GM18505 (cell line): ENCODE data around the gene KDM6B.
"Not testable (repeated sequence)": the region's sequence is repeated elsewhere in the genome, so short reads cannot be mapped to it uniquely, and the experiment has no call there.

Source experiments
- ATAC-seq: cut with Tn5 transposase; IDR thresholded peaks from one replicate; pipeline ENCODE4 v1.9.1; 2021; ENCODE audit not compliant: unreplicated experiment
- POLR2A ChIP-seq: IDR thresholded peaks from 4 replicates; pipeline ENCODE4 v1.6.1; 2011; ENCODE audit warnings: borderline replicate concordance; ENCODE audit not compliant: insufficient read depth, insufficient read length; ENCODE audit errors: extremely low read depth

The KDM6B gene

DNA sequence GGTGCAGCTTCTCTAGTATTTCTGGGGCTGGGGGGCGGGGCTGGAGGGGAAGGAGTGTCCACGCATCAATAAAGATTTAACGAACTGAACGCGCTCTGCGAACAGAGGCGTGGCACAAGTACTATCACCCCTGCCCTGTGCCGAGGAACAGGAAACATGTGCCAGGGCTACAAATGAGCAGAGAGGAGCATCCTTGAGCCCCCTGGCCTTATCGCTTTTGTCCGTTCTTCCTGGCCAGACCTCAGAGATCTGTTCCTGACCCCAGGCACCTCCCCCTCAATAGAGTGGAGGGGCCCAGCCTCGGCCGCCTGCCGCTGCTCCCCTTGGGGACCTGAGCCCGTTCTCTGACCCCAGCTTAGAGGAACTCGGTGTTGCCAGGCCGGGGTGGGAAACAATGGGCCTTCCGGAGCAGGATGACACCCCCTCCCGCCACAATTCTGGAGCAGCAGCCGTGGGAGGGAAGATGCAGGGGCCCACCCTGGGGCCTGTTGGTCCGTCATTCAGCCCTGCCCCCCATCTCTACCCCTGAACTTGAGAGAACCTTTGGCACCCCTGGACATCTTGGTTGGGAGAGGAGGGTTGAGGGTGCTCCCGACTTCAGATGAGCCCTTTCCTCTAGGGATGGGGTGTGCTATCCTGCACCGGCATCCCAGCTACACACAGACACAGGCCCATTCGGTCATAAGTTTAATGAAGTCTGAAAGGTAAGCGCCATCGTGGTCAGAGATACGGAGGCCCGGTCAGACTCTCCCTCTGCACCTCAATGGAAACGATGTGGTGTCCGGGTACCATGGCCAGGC, 22.2 kb downstream of the KDM6B start:
- no peak for ATAC-seq
- no peak for TF ChIP-seq POLR2A

GRCh38 chr17:7856811-7857712, 23.0 kb downstream of the KDM6B start, which contains the start of gene NAA38:
NAA38 (minus strand) TSS chr17:7857559; CDS start chr17:7857463, 96 bp downstream.
- ATAC-seq: peak; percentile 69
- peak; percentile 82 for TF ChIP-seq POLR2A

DNA sequence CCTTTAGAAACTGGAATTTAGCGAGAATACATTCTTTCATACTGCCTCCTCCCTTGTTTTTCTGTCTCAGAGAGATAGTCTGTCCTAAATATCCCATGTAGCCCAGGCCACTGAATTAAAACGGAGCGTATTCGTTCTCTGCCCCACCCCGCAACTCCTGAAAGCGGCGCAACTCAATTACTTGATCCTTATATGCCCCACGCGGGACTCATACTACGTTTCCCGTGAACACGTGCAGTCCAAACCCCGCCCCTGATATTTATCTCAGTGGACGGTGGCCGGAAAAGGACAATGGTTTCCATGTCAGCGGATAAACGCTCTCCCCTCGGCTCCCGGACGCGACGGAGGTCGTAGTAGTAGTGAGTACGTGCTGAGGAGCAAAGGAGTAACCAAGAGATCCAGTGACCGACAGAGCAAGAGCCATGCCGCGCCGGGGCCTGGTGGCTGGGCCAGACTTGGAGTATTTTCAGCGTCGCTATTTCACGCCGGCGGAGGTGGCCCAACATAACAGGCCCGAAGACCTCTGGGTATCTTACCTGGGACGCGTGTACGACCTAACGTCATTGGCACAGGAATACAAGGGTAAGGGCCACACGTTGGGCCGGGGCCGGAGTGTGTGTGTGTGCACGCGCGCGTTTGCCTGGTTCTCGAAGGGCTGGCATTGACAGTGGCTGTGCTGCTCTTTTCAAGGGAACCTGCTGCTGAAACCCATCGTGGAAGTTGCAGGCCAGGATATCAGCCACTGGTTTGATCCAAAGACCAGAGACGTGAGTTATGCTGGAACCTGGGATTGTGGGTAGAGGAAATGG, 23.9 kb downstream of the KDM6B start, which contains the start of gene CYB5D1:
Gene CYB5D1 (plus strand): TSS at position 291 of the 809 bp plus-strand sequence. CDS start 132 bp downstream, at position 423.
- ATAC-seq: peak; percentile 27
- TF ChIP-seq POLR2A: no peak

DNA sequence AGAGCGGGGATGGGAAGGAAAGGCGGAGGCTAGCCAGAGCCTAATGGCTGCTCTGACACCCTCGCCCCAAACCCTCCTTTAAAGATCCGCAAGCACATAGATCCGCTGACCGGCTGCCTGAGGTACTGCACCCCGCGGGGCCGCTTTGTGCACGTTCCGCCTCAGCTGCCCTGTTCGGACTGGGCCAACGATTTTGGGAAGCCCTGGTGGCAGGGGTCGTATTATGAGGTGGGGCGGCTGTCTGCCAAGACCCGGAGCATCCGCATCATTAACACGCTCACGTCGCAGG, 24.4 kb downstream of the KDM6B start:
- no peak for ATAC-seq
- no peak for TF ChIP-seq POLR2A

DNA sequence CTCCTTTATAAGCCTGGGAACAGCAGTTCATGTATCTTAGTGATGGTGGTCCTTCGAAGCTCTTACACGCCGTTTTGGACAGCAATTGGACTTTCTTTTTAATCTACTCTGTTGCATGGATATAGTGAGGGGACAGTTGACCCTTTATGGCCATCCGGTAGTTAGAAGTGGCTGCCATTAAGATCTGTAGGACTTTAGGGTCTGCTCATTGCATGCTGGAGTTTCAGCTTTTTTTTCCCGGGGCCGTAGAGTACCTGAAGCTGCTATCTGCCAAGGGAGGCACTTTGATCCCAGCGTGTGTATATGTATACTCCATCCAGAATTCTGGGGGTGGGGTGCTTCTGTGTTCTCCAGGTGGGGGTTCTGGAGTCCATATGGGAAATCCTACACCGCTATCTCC, 25.0 kb downstream of the KDM6B start:
- no peak for ATAC-seq
- TF ChIP-seq POLR2A: no peak

GRCh38 chr17:7862692-7863437, 28.8 kb downstream of the KDM6B start:
- no peak for TF ChIP-seq POLR2A
- no peak for ATAC-seq

DNA sequence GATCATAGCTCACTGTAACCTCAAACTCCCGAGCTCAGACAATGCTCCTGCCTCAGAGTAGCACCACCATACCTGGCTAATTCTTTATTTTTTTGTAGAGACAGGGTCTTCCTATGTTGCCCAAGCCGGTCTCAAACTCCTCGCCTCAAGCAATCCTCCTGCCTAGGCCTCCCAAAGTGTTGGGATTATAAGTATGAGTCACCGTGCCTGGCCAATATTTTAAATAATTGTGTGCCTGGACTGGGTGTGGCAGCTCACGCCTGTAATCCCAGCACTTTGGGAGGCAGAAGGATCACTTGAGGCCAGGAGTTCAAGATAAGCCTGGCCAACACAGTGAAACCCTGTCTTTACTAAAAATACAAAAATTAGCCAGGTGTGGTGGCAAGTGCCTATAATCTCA, 30.4 kb downstream of the KDM6B start:
- not testable (repeated sequence) for ATAC-seq

DNA sequence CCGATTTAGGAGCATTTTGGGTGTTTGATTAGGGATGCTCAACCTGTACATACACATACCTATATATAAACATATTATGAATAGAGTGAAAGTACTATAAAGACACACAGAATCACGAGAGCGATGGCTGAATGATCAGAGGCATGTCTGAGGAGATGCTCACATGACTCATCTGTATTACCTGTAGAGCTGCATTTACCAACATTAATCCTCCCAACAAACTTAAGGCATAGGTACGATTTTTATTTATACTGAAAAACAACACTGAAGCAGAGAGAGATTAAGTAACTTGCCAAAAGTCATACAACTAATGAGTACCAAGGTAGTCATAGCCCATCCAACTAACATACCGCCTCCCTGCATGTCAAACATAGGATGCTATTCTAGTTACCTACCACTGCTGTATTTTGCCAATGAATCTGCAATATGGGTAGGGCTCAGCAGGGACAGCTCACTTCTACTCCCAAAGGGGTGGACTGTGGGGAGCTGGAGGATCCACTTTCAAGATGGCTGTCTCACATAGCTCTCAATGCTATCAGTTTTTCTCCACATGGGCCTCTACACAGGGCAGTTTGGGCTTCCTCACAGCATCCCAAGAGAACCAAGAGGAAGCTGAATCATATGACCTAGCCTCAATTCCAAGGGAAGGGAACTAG, 31.1 kb downstream of the KDM6B start:
- TF ChIP-seq POLR2A: no peak

GRCh38 chr17:7867881-7868329, 33.9 kb downstream of the KDM6B start:
- no peak for ATAC-seq
- TF ChIP-seq POLR2A: no peak

More for the DNA sequence above, 31.1 kb downstream of the KDM6B start:
- no peak for ATAC-seq

GRCh38 chr17:7873051-7873450, 39.0 kb downstream of the KDM6B start:
- no peak for TF ChIP-seq POLR2A
- ATAC-seq: no peak

DNA sequence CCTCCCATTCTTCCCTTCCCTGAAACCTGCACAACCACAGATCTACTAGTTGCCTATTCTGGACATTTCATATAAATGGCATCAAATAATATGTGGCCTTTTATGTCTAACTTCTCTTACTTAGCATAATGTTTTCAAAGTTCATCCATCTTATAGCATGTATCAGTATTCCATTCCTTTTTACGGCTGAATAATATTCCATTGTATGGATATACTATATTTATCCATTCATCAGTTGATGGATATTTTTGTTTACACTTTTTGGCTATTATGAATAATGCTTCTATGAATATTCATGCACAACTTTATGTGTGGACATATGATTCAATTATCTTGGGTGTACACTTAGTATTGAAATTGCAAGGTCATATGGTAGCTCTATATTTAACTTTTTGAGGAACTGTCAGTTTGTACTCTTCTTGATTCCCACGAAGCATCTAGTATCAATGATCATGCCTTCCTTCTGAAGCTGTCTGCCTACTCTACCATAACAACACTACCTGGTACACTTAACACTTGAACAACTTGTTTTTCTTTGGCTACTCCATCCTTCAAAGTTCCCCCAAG, 41.9 kb downstream of the KDM6B start:
- no peak for ATAC-seq

GRCh38 chr17:7878234-7878633, 44.2 kb downstream of the KDM6B start:
- no peak for ATAC-seq

More for the DNA sequence above, 41.9 kb downstream of the KDM6B start:
- no peak for TF ChIP-seq POLR2A

More at GRCh38 chr17:7878234-7878633, 44.2 kb downstream of the KDM6B start:
- no peak for TF ChIP-seq POLR2A
